Body of pancreas (tissue), 4 donors: Measurements from ENCODE around the gene OIT3. TPM values are rescaled to one million over a fixed set of nuclear protein-coding genes. Genes with fewer than 3 reads are reported as not detected.

Source experiments
- ATAC-seq: fragments of 150-250 bp; one replicate; pipeline ENCODE4 v1.9.1; 2016
- DNase-seq, 4 donors: peaks; one replicate each; pipeline ENCODE4 v3.0.0-alpha.2; 2019
- H3K27ac ChIP-seq, 4 donors: fragments of 200-600 bp; sonication (generic); 1 replicate in 3 of 4; 2 replicates in 1 of 4; pipeline versions ENCODE4 v1.5.1 to v1.6.1; 2016 to 2019; ENCODE audit warnings: mild to moderate bottlenecking in 1 of 4, mixed read lengths in 1 of 4, moderate library complexity in 1 of 4
- H3K27me3 ChIP-seq, 2 donors: fragments of 200-600 bp; sonication (generic); one replicate each; pipeline ENCODE4 v1.6.0; 2016; ENCODE audit warnings: mild to moderate bottlenecking in 1 of 2
- H3K36me3 ChIP-seq, 2 donors: fragments of 200-600 bp; sonication (generic); replicated peaks in 1 of 2; 2 replicates each; pipeline ENCODE4 v1.5.1; 2016; ENCODE audit warnings: low read depth in 2 of 2; ENCODE audit not compliant: insufficient read depth in 1 of 2
- H3K4me1 ChIP-seq: fragments of 200-600 bp; sonication (generic); one replicate; pipeline ENCODE4 v1.6.0; 2016
- H3K4me3 ChIP-seq, 2 donors: fragments of 200-600 bp; sonication (generic); 1 replicate in 1 of 2; 2 replicates in 1 of 2; pipeline ENCODE4 v1.5.1; 2016 to 2019
- H3K9me3 ChIP-seq, 3 donors: fragments of 200-600 bp; sonication (generic); 1 replicate in 2 of 3; 2 replicates in 1 of 3; pipeline ENCODE4 v1.5.1; 2016
- POLR2A ChIP-seq, 3 donors: fragments of 450-650 bp; IDR thresholded peaks; one replicate each; pipeline ENCODE4 v1.6.1; 2016; ENCODE audit warnings: antibody characterized with exemption in 3 of 3, mild to moderate bottlenecking in 2 of 3
- WGBS, 2 donors: methylation state at CpG; one replicate each; pipeline ENCODE4 v1.1.5; 2017; 5-methylcytosine and 5-hydroxymethylcytosine counted together
- intact Hi-C: fragments of 100-400 bp; cut with DNase I; formaldehyde crosslinking; loops from one replicate; pipeline ENCODE4 v1.15.1; 2023
- total RNA-seq, 2 donors: library from RNA; depleted of rRNA; stranded (reverse); fragments of >200 nt; gene quantifications; one replicate each; pipeline ENCODE4 v1.1.0, GENCODE V29; 2016
- TF ChIP-seq, protein P1 (sequence below), 7 experiments: fragments of 450-650 bp in 4 of 7; fragments of 200-600 bp in 3 of 7; sonication (generic) in 3 of 7; IDR thresholded peaks; one replicate each; pipeline ENCODE4 v1.5.1; 2016 to 2019; ENCODE audit warnings: antibody characterized with exemption in 7 of 7

The OIT3 gene
- total RNA-seq, 2 donors from 2014 or later = not detected

DNA sequence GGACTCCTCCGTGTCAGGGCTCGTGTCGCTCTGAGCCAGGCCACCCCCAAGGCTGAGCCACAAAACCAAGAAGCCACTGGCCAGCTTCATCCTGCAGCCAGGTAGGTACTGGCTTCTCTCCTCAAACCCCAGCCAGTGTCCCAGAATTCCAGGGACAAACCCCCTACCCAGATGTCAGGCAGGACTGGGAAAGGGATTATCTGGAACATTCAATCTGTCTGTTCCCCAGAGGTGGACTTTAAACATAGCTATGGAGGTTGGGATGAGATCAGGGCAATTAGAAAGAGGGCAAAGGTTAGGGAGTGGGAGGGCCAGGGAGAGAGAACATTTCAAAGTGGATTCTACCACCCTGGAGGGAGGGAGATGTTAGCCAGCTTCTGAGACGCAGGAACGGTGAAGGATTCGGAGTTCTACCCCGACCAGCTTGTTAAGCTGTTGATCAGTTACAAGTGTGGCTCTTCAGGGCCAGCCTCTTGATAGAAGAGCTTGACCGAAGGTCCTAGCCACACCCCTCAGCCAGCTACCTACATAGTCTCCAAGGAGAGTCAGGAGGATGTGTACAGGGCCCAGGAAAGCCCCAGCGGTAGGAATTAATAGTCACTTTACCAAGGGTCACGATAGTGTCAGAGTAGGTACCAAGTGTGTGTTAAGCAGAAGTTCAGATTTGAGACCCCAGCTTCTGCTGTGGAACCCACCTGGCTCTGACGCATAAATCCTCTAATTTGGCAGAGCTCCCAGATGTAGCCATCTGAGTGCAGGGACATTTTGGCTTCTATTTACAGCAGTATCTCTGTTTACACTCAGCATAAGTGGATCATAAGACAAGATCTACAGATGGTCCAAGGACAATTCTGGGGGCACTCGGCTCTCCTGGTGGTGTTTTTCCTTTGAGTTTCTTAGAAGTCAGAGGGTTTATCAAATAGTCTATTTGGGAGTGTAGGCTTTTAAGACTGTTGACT, 61.3 kb downstream of the OIT3 start, which contains the start of gene PLA2G12B:
Gene PLA2G12B, minus strand, starts transcription at position 211 of the 959 bp plus-strand sequence. Its CDS starts 121 bp downstream, at position 90.
- WGBS, 2 donors = 70 to 75% methylated on average over 12 of the region's 12 CpGs
- Histone ChIP-seq H3K4me1 (no peaks in the 10 kb centered on the region), H3K4me3 (no peak within 1 kb of the TSS), H3K36me3 (no peaks in the 10 kb centered on the region), H3K27ac (no peak within 1 kb of the TSS), H3K9me3 (no peaks in the 10 kb centered on the region), H3K27me3 (no peaks in the 10 kb centered on the region)
- no peak for DNase-seq
- intact Hi-C loops = no loop called here
- ATAC-seq = no peak
- TF ChIP-seq, protein P1, sequence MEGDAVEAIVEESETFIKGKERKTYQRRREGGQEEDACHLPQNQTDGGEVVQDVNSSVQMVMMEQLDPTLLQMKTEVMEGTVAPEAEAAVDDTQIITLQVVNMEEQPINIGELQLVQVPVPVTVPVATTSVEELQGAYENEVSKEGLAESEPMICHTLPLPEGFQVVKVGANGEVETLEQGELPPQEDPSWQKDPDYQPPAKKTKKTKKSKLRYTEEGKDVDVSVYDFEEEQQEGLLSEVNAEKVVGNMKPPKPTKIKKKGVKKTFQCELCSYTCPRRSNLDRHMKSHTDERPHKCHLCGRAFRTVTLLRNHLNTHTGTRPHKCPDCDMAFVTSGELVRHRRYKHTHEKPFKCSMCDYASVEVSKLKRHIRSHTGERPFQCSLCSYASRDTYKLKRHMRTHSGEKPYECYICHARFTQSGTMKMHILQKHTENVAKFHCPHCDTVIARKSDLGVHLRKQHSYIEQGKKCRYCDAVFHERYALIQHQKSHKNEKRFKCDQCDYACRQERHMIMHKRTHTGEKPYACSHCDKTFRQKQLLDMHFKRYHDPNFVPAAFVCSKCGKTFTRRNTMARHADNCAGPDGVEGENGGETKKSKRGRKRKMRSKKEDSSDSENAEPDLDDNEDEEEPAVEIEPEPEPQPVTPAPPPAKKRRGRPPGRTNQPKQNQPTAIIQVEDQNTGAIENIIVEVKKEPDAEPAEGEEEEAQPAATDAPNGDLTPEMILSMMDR (IDR thresholded peaks at IDR 0.05) = no peak
- no peak for TF ChIP-seq POLR2A (IDR thresholded peaks at IDR 0.05)

DNA sequence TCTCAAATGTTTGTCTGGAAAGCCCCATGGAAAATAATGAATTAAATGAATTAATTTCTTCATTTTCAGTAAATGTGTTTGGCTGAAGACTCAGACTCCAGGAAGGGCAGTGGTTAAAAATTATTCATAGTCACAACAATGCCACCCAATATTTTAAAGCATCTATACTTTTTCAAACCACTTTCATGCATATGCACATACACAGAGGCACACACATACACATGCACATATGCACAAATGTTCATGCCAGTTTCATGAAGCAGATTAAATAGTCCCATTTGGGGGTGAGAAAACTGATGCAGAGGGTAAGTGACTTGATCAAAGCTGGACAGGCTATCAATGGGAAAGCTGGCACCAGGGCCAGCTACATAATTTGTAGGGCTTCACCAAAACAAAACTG, 62.5 kb downstream of the OIT3 start:
- no peaks in the 10 kb centered on the region for H3K36me3 ChIP-seq

DNA sequence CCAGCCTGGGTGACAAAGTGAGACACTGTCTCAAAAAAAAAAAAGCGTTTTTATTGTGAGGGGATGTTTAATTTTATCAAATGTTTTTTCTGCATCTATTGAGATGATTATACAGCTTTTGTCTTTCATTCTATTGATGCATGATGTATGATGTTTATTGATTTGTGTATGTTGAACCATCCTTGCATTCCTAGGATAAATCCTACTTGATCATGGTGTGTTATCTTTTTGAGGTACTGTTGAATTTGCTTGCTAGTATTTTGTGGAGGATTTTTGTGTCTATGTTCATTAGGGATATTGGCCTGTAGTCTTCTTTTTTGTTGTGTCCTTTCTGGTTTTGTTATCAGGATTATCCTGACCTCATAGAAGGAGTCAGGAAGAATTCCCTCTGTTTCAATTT, 83.3 kb downstream of the OIT3 start:
- Histone ChIP-seq H3K9me3 (peaks cover 0 to 30% (median 3%) of the 10 kb centered on the region in 3 donors), H3K36me3 (no peaks in the 10 kb centered on the region), H3K27me3 (no peaks in the 10 kb centered on the region)

More for the DNA sequence above, 62.5 kb downstream of the OIT3 start:
- no peak overlapping the region for H3K27ac ChIP-seq
- no peak overlapping the region for H3K4me3 ChIP-seq
- ATAC-seq (no peak), DNase-seq (no peak)
- TF ChIP-seq POLR2A (IDR thresholded peaks at IDR 0.05) = no peak
- TF ChIP-seq, protein P1 (IDR thresholded peaks at IDR 0.05) = no peak
- no peaks in the 10 kb centered on the region for H3K27me3 ChIP-seq
- H3K4me1 ChIP-seq = no peaks in the 10 kb centered on the region
- intact Hi-C loops = no loop called here
- no peaks in the 10 kb centered on the region for H3K9me3 ChIP-seq

DNA sequence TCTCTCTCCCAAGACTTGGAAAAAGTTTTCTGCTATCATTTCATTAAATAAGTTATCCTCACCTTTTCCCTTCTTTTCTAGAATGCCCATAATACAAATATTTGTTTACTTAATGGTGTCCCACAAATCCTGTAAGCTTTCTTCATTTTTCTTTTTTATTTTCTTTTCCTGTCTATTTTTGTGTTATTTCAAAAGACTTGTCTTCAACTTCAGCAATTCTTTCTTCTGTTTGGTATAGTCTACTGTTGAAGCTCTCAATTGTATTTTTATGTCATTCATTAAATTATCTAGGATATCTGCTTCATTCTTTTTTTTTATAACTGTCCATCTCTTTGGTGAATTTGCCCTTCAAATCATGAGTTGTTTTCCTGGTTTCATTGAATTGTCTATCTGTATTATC, 86.2 kb downstream of the OIT3 start:
- Histone ChIP-seq H3K4me3 (no peak overlapping the region), H3K27ac (no peak overlapping the region), H3K27me3 (no peaks in the 10 kb centered on the region), H3K4me1 (no peaks in the 10 kb centered on the region), H3K36me3 (no peaks in the 10 kb centered on the region), H3K9me3 (peaks cover 0 to 30% (median 3%) of the 10 kb centered on the region in 3 donors)
- TF ChIP-seq, protein P1 (IDR thresholded peaks at IDR 0.05) = no peak
- TF ChIP-seq POLR2A (IDR thresholded peaks at IDR 0.05) = no peak
- intact Hi-C loops = no loop called here
- DNase-seq = no peak
- ATAC-seq = no peak

More for the DNA sequence above, 83.3 kb downstream of the OIT3 start:
- TF ChIP-seq, protein P1 (IDR thresholded peaks at IDR 0.05) = no peak
- no peak for TF ChIP-seq POLR2A (IDR thresholded peaks at IDR 0.05)
- Histone ChIP-seq H3K4me1 (no peaks in the 10 kb centered on the region), H3K27ac (no peak overlapping the region), H3K4me3 (no peak overlapping the region)
- ATAC-seq = no peak
- 37 to 50% methylated on average over 1 of the region's 1 CpG for WGBS, 2 donors
- intact Hi-C loops = no loop called here
- no peak for DNase-seq
